Fibroblast of mammary gland (primary cell): Measurements from ENCODE around the gene RBM8A.

Source experiments
- DNase-seq: peaks from one replicate; pipeline ENCODE4 v3.0.0-alpha.2; 2010; ENCODE audit warnings: low read depth
- H3K4me3 ChIP-seq: 2 replicates; pipeline ENCODE4 v1.5.1; 2011; ENCODE audit warnings: low read depth, mild to moderate bottlenecking, low read length, moderate library complexity; ENCODE audit not compliant: control insufficient read depth
- CTCF ChIP-seq: conservative IDR thresholded peaks from 2 replicates; pipeline ENCODE4 v1.5.1; 2011; ENCODE audit warnings: low read depth, low read length, inconsistent platforms; ENCODE audit not compliant: control insufficient read depth, insufficient read depth

The RBM8A gene

GRCh38 chr1:145891143-145891542 is 36.1 kb downstream of the RBM8A start:
- DNase-seq, result peak; percentile 76
- no peak overlapping the region for H3K4me3 ChIP-seq
- no peak for TF ChIP-seq CTCF

- no peak for TF ChIP-seq CTCF
- no peak for DNase-seq
- H3K4me3 ChIP-seq, result no peak overlapping the region
These were observed 37.6 kb downstream of the RBM8A start for GRCh38 chr1:145889722-145890121.

GRCh38 chr1:145887631-145888030 is 39.7 kb downstream of the RBM8A start:
- DNase-seq, result no peak
- TF ChIP-seq CTCF, result no peak
- H3K4me3 ChIP-seq, result no peak overlapping the region

- no peak for DNase-seq
- TF ChIP-seq CTCF, result no peak
These were observed 40.5 kb downstream of the RBM8A start for GRCh38 chr1:145886816-145887215.

GRCh38 chr1:145886390-145886789 is 40.9 kb downstream of the RBM8A start:
- H3K4me3 ChIP-seq, result peak overlapping the region; percentile 73

More at GRCh38 chr1:145886816-145887215, 40.5 kb downstream of the RBM8A start:
- H3K4me3 ChIP-seq, result no peak overlapping the region

GRCh38 chr1:145885738-145886287 is 41.5 kb downstream of the RBM8A start, which contains the start of gene ANKRD35:
Gene ANKRD35 (minus strand): TSS chr1:145885866. CDS start chr1:145885758, 108 bp downstream.
- TF ChIP-seq CTCF, result no peak
- peak within 1 kb of the TSS; percentile 73 for H3K4me3 ChIP-seq
- peak; percentile 61 for DNase-seq

More at GRCh38 chr1:145886390-145886789, 40.9 kb downstream of the RBM8A start:
- no peak for TF ChIP-seq CTCF
- no peak for DNase-seq
